ENCODE measurements around the gene FER. TPM values are rescaled to one million over a fixed set of nuclear protein-coding genes. Genes with fewer than 3 reads are reported as not detected.

Gene FER
- total and polyA plus RNA-seq, 2 of the 8 experiments (the other 6 are each of a cell fraction or from before 2014, with no cell fraction given) = 1.3 to 15.8 TPM

DNA sequence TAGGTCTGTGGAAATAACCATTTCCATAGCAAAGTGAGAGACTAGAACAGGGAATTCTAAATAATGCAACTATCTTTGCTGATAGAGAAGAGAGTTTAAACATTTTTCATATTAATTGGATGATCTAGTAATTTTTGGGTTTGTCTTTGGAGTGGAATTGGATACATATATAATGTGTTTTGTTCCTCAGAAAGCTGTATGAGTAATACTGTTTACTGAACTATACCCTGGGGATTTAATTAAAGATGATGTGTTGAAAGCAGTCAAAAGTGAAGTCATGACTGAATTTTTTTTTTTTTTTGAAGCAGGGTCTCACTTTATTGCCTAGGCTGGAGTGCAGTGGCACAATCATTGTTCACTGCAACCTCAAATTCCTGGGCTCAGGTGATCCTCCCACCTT is 17.9 kb downstream of the FER start:
- TF ChIP-seq JUND (IDR thresholded peaks at IDR 0.05; ENCODE audit: low read length) = no peak
- no peak for TF ChIP-seq SP1 (IDR thresholded peaks at IDR 0.05; ENCODE audit: low read depth, low read length)
- no peak for TF ChIP-seq TBP (IDR thresholded peaks at IDR 0.05; ENCODE audit: low read depth, low read length)
- no peak for TF ChIP-seq YY1 (IDR thresholded peaks at IDR 0.05; ENCODE audit: low read depth, low read length)
- no peak for TF ChIP-seq TEAD4 (IDR thresholded peaks at IDR 0.05; ENCODE audit: low read depth, low read length)
- TF ChIP-seq TAF1 (IDR thresholded peaks at IDR 0.05; ENCODE audit: low read depth, low read length) = no peak
- TF ChIP-seq BCL11A (IDR thresholded peaks at IDR 0.05; ENCODE audit: low read depth in 2 of 2, low read length in 2 of 2) = no peak
- TF ChIP-seq SIN3A (conservative IDR thresholded peaks at IDR 0.05 in 1 of 2, IDR thresholded peaks at IDR 0.05 in 1 of 2; ENCODE audit: low read depth in 1 of 2, low read length in 2 of 2) = no peak
- no peak for TF ChIP-seq BRCA1 (IDR thresholded peaks at IDR 0.05; ENCODE audit: low read depth, low read length)
- TF ChIP-seq TAF7 (optimal IDR thresholded peaks at IDR 0.05; ENCODE audit: borderline replicate concordance, low read depth, low read length) = no peak
- no peak for TF ChIP-seq POLR2AphosphoS5 (IDR thresholded peaks at IDR 0.05; ENCODE audit: low read depth, low read length)
- TF ChIP-seq ASH2L (IDR thresholded peaks at IDR 0.05; ENCODE audit: low read length) = no peak
- TF ChIP-seq NRF1 (IDR thresholded peaks at IDR 0.05; ENCODE audit: low read depth, low read length) = no peak
- TF ChIP-seq RAD21 (IDR thresholded peaks at IDR 0.05 in 1 of 2, conservative IDR thresholded peaks at IDR 0.05 in 1 of 2; ENCODE audit: low read depth in 2 of 2, low read length in 2 of 2) = no peak
- TF ChIP-seq GABPA (IDR thresholded peaks at IDR 0.05; ENCODE audit: borderline replicate concordance, insufficient read depth, low read length) = no peak
- TF ChIP-seq, protein P1, sequence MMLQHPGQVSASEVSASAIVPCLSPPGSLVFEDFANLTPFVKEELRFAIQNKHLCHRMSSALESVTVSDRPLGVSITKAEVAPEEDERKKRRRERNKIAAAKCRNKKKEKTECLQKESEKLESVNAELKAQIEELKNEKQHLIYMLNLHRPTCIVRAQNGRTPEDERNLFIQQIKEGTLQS (IDR thresholded peaks at IDR 0.05; ENCODE audit: insufficient read depth, low read depth, low read length) = no peak
- Histone ChIP-seq H3K14ac (ENCODE audit: insufficient read length) (no peak overlapping the region), H2AFZ (ENCODE audit: low read length) (no peak overlapping the region), H3K23ac (ENCODE audit: insufficient read length) (no peak overlapping the region), H3K4ac (replicated peaks; ENCODE audit: insufficient read length, low read depth, low read length) (no peak overlapping the region), H3K4me3 (ENCODE audit: extremely low read depth in 1 of 4, insufficient read depth in 2 of 4, low read depth in 3 of 4, low read length in 4 of 4) (no peak overlapping the region), H3K36me3 (ENCODE audit: control insufficient read depth in 2 of 4, insufficient read depth in 4 of 4, low read length in 3 of 4) (no peaks in the 10 kb centered on the region), H3K18ac (ENCODE audit: extremely low read depth, low read length) (no peak overlapping the region), H4K20me1 (replicated peaks in 1 of 2; ENCODE audit: control insufficient read depth in 1 of 2, insufficient read depth in 2 of 2, low read length in 2 of 2) (no peaks in the 10 kb centered on the region), H3K9me3 (ENCODE audit: insufficient read depth in 2 of 2, low read depth in 1 of 2, low read length in 1 of 2) (no peaks in the 10 kb centered on the region), H2BK20ac (ENCODE audit: low read length) (no peak overlapping the region), H4K5ac (ENCODE audit: insufficient read length, low read depth, low read length) (no peak overlapping the region), H3K79me1 (ENCODE audit: low read depth, low read length) (no peaks in the 10 kb centered on the region; the same call in 1 of the 2 replicates), H4K91ac (replicated peaks; ENCODE audit: insufficient read length, low read length) (no peak overlapping the region), H3K9ac (replicated peaks in 1 of 4; ENCODE audit: extremely low read depth in 1 of 4, low read depth in 3 of 4, low read length in 3 of 4) (no peak overlapping the region), H3K23me2 (ENCODE audit: low read depth, low read length) (no peaks in the 10 kb centered on the region; the same call in 1 of the 2 replicates), H3K4me2 (ENCODE audit: insufficient read depth in 1 of 2, low read depth in 2 of 2, low read length in 2 of 2) (no peak overlapping the region), H2BK15ac (ENCODE audit: low read length) (no peak overlapping the region), H2BK5ac (ENCODE audit: low read depth, low read length) (no peak overlapping the region), H3K56ac (replicated peaks; ENCODE audit: insufficient read length, low read depth, low read length) (no peak overlapping the region), H4K8ac (ENCODE audit: extremely low read depth, insufficient read depth, low read length) (no peak overlapping the region), H3K27ac (ENCODE audit: low read depth, low read length) (no peak overlapping the region), H3K27me3 (replicated peaks in 1 of 4; ENCODE audit: control insufficient read depth in 3 of 4, extremely low read depth in 1 of 4, insufficient read depth in 3 of 4, low read length in 3 of 4) (no peaks in the 10 kb centered on the region), H2BK120ac (replicated peaks; ENCODE audit: low read depth, low read length) (no peak overlapping the region), H3K4me1 (replicated peaks in 1 of 4; ENCODE audit: control insufficient read depth in 3 of 4, insufficient read depth in 4 of 4, low read length in 3 of 4) (peaks cover 0 to 3% (median 1%) of the 10 kb centered on the region in 4 experiments; a peak in 1 of 7 replicates), H2BK12ac (ENCODE audit: low read depth, low read length) (no peak overlapping the region), H2AK5ac (ENCODE audit: low read depth, low read length) (no peak overlapping the region), H3K79me2 (ENCODE audit: control insufficient read depth in 1 of 2, insufficient read depth in 2 of 2, low read length in 2 of 2) (no peaks in the 10 kb centered on the region)
- DNase-seq (ENCODE audit: low read depth in 1 of 2, low spot score in 2 of 2) (no peak), FAIRE-seq (no peak)
- ChIA-PET CTCF (ENCODE audit: partially characterized antibody) (no interaction called here), POLR2A (ENCODE audit: partially characterized antibody) (no interaction called here)
